Smooth muscle cell of trachea (primary cell): ENCODE data around the gene ARAP1. TPM values are rescaled to one million over a fixed set of nuclear protein-coding genes. Genes with fewer than 3 reads are reported as not detected.

Experiments
- total RNA-seq: library from RNA; depleted of rRNA; stranded (reverse); fragments of >200 nt; gene quantifications from 2 replicates; pipeline ENCODE4 v1.2.1, GENCODE V29; 2014

ARAP1 gene
- 114 and 186 TPM in 2 replicates for total RNA-seq

GRCh38 chr11:72752088-72752914 lies at the start of gene ARAP1:
Gene ARAP1, minus strand, starts transcription at chr11:72752408. Its CDS starts 25,280 bp downstream, at chr11:72727128.

GRCh38 chr11:72793425-72794367 lies 41.5 kb upstream of the ARAP1 start, which contains the start of gene STARD10:
Gene STARD10, minus strand, starts transcription at chr11:72794047. Its CDS starts 12,866 bp downstream, at chr11:72781181.

GRCh38 chr11:72673943-72674828 lies 78.0 kb downstream of the ARAP1 start, which contains the start of gene PDE2A:
Gene PDE2A, minus strand, starts transcription at chr11:72674422. Its CDS starts 215 bp downstream, at chr11:72674207.

Other genes with a start within 250 kb of the ARAP1 start
- gene PDE2A, start 78.0 kb downstream of the ARAP1 start, total RNA-seq, result 0.17 and 0.58 TPM in 2 replicates
- 7.4 and 27.1 TPM in 2 replicates for gene STARD10, start 41.6 kb upstream of the ARAP1 start, total RNA-seq
- 8.4 and 12.2 TPM in 2 replicates for gene ATG16L2, start 62.0 kb upstream of the ARAP1 start, total RNA-seq